WERI-Rb-1 (cell line): ENCODE data around the gene NDP.

Experiments used
- DNase-seq: peaks from one replicate; pipeline ENCODE4 v3.0.0-alpha.2; 2020
- H3K27ac ChIP-seq: fragments of 250-450 bp; sonication (Bioruptor Pico); 2 replicates; pipeline ENCODE4 v1.5.1; 2020; ENCODE audit warnings: mild to moderate bottlenecking, moderate library complexity
- H3K27me3 ChIP-seq: fragments of 250-450 bp; sonication (Bioruptor Pico); 2 replicates; pipeline ENCODE4 v1.5.1; 2021; ENCODE audit warnings: mild to moderate bottlenecking, low read depth, moderate library complexity; ENCODE audit not compliant: insufficient read depth, severe bottlenecking
- H3K36me3 ChIP-seq: fragments of 250-450 bp; sonication (Bioruptor Pico); 2 replicates; pipeline ENCODE4 v1.5.1; 2020; ENCODE audit warnings: mild to moderate bottlenecking, moderate library complexity
- H3K4me3 ChIP-seq: 2 replicates; pipeline ENCODE4 v1.5.1; 2011; ENCODE audit warnings: low read depth, mild to moderate bottlenecking, control low read depth, low read length
- H3K9me3 ChIP-seq: fragments of 250-450 bp; sonication (Bioruptor Pico); 2 replicates; pipeline ENCODE4 v1.5.1; 2021; ENCODE audit warnings: mild to moderate bottlenecking, moderate library complexity; ENCODE audit not compliant: severe bottlenecking
- CTCF ChIP-seq: IDR thresholded peaks from 2 replicates; pipeline ENCODE4 v1.5.1; 2011; ENCODE audit warnings: low read depth, mild to moderate bottlenecking, control low read depth, inconsistent platforms, low read length

The NDP gene

GRCh38 chrX:43969504-43970501 is 3.4 kb downstream of the NDP start:
- TF ChIP-seq CTCF, result no peak
- H3K27ac ChIP-seq, result no peak overlapping the region
- DNase-seq, result no peak

GRCh38 chrX:43968359-43968781 is 4.8 kb downstream of the NDP start:
- no peaks in the 10 kb centered on the region for H3K9me3 ChIP-seq
- DNase-seq, result no peak
- H3K27ac ChIP-seq, result no peak overlapping the region
- peaks cover 2% of the 10 kb centered on the region for H3K27me3 ChIP-seq
- H3K36me3 ChIP-seq, result no peaks in the 10 kb centered on the region
- no peak for TF ChIP-seq CTCF
- H3K4me3 ChIP-seq, result no peak overlapping the region

More at GRCh38 chrX:43969504-43970501, 3.4 kb downstream of the NDP start:
- Histone ChIP-seq H3K9me3 (no peaks in the 10 kb centered on the region), H3K27me3 (peaks cover 5% of the 10 kb centered on the region), H3K4me3 (no peak overlapping the region), H3K36me3 (no peaks in the 10 kb centered on the region)

- H3K27ac ChIP-seq, result no peak overlapping the region
- no peaks in the 10 kb centered on the region for H3K36me3 ChIP-seq
- H3K9me3 ChIP-seq, result peaks cover 4% of the 10 kb centered on the region
- no peak for DNase-seq
- no peaks in the 10 kb centered on the region for H3K27me3 ChIP-seq
- no peak overlapping the region for H3K4me3 ChIP-seq
- TF ChIP-seq CTCF, result no peak
These were observed 8.3 kb downstream of the NDP start for GRCh38 chrX:43964936-43965335.

GRCh38 chrX:43963726-43964125 is 9.5 kb downstream of the NDP start:
- Histone ChIP-seq H3K27ac (no peak overlapping the region), H3K4me3 (no peak overlapping the region)
- no peak for TF ChIP-seq CTCF

GRCh38 chrX:43962636-43963035 is 10.6 kb downstream of the NDP start:
- Histone ChIP-seq H3K9me3 (peaks cover 4% of the 10 kb centered on the region), H3K36me3 (no peaks in the 10 kb centered on the region), H3K27me3 (peaks cover 2% of the 10 kb centered on the region), H3K4me3 (no peak overlapping the region), H3K27ac (no peak overlapping the region)
- no peak for TF ChIP-seq CTCF
- no peak for DNase-seq

More at GRCh38 chrX:43963726-43964125, 9.5 kb downstream of the NDP start:
- Histone ChIP-seq H3K36me3 (no peaks in the 10 kb centered on the region), H3K9me3 (peaks cover 4% of the 10 kb centered on the region), H3K27me3 (no peaks in the 10 kb centered on the region)
- DNase-seq, result no peak

GRCh38 chrX:43961699-43962098 is 11.5 kb downstream of the NDP start:
- peaks cover 4% of the 10 kb centered on the region for H3K9me3 ChIP-seq
- no peaks in the 10 kb centered on the region for H3K36me3 ChIP-seq
- peaks cover 4% of the 10 kb centered on the region for H3K27me3 ChIP-seq
- H3K27ac ChIP-seq, result no peak overlapping the region
- DNase-seq, result no peak
- no peak overlapping the region for H3K4me3 ChIP-seq
- no peak for TF ChIP-seq CTCF
